NCI-H146 (cell line): Measurements from ENCODE around the gene TMEM253.

Experiments
- DNase-seq: peaks from one replicate; lab custom pipeline; 2025; lab: John Stamatoyannopoulos, UW

Gene TMEM253

DNA sequence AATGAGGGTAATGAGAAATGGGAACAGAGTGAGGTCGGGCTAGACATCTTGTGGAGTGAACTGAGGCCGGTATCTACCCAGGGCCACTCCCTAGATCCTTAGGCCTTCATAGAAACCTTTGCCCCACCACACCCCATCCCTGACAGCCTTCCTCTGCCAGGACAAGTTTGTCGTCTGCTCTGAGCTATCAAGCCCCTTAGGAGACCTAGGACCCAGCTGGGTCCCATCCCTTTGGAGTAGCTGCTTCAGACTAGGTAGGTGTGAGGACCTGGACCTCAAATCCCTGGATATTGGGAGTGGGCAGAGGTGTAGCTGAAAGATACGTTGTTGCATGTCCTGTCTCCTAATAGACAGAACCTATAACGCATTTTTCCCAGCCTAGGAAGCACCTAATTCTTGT lies at the start of gene TMEM253:
TSS of gene TMEM253 (plus strand) at position 136 of the 400 bp plus-strand sequence. CDS start 278 bp downstream, outside the sequence.
- DNase-seq: no peak

DNA sequence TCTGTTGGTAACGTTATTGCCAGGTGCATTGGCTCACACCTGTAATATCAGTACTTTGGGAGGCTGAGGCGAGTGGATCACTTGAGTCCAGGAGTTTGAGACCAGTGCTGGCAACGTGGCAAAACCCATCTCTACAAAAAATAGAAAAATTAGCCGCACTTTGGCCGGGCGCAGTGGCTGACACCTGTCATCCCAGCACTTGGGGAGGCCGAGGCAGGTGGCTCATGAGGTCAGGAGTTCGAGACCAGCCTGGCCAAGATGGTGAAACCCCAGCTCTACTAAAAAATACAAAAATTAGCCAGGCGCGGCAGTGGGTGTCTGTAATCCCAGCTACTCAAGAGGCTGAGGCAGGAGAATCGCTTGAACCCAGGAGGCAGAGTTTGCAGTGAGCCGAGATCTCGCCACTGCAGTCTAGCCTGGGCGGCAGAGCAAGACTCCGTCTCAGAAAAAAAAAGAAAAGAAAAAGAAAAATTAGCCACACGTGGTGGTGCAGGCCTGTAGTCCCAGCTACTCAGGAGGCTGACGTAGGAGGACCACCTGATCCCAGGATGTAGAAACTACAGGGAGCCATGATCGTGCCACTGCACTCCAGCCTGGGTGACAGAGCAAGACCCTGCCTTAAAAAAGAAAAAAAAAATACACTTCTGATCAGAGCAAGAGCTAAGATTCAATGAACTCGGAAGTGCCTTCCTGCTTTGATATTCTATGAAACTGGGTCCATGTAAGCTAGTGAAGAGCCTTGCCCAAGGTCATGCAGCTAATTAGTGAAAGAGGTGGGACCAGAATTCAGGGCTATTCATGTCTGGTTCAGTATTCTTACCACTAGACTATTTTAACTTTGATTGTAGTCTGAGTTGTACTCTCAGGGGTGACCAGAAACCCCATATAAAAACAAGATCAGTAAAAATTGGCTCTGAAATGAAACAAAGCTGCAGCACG lies 47.4 kb upstream of the TMEM253 start:
- DNase-seq: no peak

DNA sequence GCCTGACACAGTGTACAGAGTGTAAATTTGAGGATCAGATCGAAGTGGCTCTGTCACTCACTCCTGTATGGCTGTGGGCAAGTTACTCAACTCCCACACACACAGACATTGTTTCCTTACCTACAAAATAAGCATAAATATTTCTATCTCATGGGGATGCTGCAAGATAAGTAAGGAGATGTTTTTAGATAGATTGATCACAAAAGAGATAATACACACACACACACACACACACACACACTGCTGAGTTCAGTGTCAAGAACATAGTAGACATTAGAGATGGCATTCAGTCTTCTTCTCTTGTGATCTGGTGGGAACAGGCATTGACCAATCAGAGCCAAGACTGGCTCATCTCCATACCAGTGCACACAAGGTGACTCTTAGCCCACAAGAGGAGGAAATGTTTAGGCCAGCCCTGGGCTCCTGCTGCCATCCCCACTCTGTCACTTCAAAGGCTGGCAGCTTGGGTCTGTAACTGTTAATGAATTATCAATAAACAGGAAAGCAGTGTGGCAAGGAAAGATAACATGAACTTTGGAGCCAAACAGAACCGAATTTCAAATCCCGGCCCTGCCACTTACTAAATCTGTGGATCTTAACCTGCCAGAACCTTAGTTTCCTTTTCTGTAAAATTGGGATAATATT lies 46.6 kb upstream of the TMEM253 start:
- DNase-seq: no peak

DNA sequence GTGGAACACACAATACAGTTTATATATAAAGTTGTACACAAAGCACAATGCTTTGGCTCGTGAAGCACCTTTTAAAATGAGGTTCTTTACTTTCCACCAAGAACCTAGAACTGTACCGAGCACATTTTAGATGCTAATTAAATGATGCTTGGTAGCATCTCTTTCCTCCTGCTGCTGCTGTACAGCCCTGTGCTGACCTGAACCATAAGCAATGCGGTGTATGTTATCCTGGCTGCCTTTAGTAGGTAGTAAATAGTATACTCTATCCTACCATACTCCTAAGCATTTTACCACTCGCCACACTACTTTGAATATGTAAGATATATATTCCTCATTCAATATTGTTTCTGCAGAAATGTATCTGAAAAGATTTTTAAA lies 46.1 kb upstream of the TMEM253 start:
- DNase-seq: no peak

DNA sequence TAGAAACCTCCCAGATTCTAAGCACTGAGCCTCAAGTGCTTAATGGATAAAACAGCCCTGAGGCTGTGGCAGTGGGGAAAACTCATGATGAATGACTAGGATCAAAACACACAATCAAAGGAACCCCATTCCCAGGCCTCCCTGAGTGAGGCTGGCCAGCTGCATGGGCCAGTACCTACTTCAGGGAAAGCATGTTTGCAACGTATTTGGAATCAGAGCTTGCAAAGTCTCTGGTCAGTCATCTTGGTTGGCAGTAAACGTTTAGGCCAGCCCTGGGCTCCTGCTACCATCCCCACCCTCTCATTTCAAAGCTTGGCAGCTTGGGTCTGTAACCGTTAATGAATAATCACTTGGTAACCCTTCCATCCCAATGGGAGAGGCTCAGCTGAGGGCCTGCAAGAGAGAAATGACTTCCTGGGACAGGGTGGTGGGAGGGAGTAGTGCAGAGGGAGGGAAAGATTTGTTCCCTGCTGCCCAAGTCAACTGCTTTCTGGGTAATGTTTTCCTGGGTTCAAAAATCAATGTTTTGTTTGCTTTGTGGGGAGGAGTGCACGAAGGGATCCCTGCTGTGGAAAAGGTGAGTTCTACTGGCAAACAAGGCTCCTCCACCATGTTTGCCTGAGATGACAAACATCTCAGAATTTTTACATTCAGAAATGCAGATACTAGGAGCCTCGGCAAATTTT lies 45.3 kb upstream of the TMEM253 start:
- DNase-seq: no peak

DNA sequence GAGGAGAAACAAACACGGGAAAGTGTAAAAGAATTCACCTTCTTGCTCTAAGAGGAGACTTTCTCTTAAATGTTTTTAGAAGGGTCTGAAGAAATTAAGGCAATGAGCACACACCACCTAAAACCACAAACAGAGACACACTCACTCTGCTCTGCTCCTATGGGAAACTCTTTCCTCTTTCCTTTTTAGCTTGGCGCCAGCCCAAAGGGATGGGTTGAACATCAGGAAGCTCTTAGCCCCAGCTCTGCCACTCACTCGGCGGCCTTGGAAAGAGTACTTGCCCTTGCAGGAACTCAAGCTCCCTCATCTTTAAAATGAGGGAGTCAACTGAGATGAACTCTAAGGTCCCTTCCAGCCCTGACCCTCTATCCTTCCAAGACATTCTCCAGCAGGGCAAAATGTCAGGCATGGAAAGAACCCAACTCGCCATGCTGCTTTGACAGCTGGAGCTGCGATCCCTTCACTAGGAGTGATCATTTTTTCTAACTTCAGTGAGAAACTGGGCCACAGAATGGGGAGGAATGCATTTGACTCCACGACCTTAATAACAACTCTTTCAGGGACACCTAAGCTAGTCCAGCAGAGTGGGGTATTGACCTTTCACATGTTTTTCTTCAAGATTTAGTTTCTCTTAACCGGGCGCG lies 44.2 kb upstream of the TMEM253 start:
- DNase-seq: no peak

DNA sequence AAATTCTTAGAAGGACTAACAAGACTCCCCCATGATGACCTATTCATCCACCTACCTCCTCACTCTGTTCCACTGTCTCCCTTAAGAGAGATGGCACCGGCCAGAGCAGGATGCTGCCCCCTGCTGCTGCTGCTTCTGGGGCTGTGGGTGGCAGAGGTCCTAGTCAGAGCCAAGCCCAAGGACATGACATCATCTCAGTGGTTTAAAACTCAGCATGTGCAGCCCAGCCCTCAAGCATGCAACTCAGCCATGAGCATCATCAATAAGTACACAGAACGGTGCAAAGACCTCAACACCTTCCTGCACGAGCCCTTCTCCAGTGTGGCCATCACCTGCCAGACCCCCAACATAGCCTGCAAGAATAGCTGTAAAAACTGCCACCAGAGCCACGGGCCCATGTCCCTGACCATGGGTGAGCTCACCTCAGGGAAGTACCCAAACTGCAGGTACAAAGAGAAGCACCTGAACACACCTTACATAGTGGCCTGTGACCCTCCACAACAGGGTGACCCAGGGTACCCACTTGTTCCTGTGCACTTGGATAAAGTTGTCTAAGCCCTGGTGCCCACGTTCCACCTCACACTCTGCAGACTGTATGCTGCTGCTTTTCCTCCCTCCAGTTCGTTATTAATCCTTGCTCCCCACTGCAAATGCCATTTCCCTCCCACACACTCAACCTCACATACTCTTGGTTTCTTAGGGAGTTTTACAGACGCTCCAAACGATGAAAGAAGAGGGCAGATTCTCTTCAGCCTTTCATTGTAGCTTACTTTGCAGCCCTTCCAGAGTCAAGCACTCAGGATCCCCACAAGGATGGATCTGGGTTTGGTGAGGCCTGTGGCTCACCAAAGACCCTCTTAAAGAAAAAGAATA lies 42.8 kb upstream of the TMEM253 start, which contains the start of gene RNASE8:
TSS of gene RNASE8 (plus strand) at position 20 of the 873 bp plus-strand sequence. CDS start at position 91, 71 bp downstream.
- no peak for DNase-seq

DNA sequence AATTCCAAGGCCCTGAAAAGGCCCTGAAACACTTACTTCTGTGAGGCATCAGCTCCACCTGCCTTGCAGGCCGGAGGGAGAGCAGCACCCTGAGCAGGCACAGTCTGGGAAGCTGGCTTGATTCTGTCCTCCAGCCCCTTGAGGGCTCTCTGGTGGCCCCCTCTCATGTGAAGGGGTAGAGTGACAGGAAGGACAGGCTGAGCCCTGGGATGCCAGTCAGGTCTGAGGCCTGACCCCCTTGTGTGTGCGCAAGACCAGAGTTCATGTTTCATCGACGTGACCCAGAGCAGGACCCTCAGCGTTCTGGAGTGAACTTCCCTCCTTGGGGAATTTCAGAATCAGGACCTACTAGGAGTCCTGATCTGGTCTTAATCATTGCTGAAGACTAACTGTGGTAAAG lies 42.0 kb upstream of the TMEM253 start:
- DNase-seq: no peak

DNA sequence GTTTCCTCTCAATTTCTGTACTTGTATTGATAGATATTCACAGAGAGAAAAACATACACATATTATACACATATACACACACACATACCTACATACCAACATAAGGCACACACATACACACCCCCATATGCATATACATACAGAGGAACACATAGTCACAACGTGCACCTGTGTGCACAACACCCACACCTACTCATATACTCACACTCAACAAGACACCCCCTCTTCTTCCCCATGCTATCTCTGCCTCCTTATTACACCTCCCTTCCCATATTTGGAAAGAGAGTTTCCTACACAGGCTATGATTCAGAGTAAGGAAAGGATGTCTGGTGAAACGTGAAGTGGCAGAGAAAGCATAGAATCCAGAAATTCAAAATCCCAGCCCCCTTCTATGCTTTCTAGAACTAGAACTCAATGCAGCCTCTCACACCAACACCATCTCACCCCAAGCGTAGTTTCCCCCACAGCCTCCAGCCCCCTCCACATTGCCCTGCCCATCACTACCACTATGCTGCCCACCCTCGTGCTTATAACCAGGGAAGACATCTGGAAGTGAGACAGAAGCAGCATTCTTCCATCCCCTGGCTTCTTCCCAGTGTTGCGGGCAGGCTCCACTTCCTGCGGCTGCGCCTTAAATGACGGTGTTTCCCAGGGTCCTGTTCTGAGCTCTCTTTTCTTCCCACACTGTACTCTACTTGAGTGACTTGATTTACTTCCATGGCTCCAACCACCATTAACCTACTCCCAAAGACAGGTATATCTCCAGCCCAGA lies 40.8 kb upstream of the TMEM253 start:
- DNase-seq: no peak

DNA sequence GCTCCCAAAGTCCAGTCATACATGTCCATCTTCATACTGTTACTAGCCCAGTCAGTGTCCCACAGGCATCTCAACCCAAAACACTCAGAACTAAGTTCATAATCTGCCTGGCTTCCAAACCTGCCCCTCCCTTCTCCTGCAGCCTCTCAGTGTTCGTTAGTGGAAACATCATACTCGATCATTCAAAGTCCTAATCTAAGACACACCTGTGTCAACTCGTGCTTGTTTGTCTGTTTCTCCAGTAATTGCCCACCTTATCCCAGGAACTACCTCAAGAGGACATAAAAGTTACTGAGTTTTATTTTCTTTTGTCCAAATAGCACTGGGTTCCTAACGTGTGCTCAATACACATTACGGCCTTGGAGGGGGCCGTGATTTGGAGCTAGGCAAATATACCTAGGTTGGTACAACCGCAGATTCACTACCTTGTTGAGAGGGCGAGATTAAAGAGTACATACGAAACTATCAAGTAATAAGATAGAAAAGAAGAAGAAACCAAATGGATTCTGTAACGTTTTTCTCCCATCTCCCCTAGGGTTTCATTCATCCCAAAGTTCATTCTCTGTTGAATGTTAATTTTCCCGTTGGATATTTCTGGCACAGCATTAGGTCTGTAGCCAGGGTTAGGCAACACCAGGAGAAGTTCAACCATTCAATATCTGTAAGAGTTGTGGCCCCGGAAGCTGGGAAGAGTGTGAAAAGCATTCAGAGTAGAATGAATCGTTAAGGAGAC lies 40.1 kb upstream of the TMEM253 start:
- DNase-seq: no peak

DNA sequence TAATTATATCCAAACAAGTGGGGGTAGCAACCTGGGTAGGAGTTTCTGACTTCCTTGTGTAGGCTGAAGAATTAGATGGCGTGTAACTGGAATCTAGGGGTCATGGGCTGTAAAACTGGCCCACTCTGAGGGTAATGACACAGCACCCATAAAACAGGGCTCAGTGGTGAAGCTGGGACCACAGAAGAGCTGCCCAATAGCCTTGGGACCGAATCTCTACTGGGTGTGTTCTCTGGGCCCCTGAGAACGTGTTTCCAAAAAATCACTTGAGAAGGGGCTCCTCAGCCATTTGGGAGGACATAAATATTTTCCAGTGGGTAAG lies 39.6 kb upstream of the TMEM253 start:
- no peak for DNase-seq

DNA sequence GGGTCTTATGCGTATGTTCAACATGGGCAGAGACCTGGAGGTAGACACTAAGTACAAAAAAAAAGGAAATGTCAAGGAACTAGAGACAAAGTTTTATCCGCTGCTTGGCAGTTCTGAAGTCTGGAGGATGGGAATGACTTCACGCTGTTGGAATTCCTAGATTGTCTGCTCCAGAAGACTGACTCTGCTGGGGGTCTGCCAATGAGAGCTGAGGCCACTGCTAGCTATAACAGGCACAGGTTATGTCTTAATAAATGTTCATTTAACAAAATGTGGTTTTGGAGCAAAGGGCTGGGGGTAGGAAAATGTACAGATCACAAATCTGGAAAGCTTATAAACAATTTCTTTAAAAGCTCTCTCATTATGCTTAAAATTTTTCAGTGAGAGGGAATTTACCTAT lies 37.4 kb upstream of the TMEM253 start:
- no peak for DNase-seq

DNA sequence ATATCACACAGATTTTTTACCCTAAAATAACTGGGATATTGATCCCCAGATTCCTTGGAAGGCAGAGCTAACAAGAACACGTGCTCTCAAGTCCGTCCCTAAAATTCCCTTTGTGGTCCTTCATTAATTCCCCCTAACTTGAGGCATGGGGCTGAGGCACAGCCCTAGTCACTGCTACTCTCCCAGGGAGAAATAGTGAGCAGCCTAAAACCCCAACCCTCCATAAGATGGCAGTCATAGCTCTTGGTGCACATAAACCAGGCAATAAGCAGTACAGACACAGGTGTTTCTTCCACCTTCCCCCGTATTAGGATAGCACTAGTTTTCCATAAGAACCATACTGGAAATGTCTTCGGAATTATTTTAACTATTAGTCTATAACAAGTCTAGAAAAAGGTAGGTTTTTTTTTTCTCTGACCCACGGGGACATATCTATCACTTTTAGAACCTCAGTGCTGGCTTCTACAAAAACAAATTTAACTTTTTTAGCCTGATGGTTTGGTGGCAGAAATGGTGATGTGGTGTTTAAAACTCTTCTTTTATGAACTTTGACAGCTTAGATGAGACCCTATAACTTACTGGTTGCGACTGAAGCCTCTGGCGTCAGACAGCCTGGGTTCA lies 33.9 kb upstream of the TMEM253 start:
- peak; percentile 17 for DNase-seq

DNA sequence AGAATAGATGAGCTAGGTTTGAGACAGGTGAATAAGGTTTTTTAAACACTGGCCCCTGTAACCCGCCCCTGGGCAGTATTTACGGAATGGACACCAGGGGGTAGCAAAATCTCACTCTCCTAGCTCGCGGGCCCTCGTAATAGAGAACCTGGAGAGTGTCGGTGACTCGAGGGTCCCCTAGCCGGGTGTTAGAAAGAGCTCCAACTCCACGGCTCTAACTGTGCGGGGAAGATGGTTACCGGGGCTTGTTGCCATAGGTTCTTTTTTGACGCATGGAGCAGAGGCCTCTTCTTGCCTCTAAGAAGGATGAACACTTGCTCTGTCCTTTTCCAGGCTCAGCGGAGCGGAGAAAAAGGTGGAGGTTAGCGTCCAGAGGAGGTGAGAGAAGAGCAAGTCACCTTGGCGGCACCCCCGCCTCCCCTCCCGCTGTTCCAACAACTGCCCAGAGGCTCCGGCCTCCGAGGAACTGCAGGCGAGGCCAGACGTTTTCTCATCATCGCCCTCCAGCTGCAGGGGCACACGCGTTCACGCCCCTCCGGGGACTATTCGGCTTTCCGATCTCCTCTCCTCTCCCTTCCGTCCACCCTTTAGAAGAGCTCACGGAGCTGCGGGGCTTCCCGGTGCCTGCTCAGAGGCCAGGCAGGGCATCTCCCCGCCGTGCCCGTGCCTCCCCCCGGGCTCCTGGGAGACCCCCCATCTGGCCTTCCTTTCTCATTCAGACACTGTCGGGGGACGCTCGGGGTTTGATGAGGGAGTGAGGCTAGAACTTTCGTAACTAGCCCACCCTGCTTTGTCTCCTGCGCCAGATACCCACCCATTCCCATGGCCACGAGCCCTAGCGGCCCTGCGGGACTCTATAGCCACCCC lies 32.1 kb upstream of the TMEM253 start:
- DNase-seq: peak; percentile 63

DNA sequence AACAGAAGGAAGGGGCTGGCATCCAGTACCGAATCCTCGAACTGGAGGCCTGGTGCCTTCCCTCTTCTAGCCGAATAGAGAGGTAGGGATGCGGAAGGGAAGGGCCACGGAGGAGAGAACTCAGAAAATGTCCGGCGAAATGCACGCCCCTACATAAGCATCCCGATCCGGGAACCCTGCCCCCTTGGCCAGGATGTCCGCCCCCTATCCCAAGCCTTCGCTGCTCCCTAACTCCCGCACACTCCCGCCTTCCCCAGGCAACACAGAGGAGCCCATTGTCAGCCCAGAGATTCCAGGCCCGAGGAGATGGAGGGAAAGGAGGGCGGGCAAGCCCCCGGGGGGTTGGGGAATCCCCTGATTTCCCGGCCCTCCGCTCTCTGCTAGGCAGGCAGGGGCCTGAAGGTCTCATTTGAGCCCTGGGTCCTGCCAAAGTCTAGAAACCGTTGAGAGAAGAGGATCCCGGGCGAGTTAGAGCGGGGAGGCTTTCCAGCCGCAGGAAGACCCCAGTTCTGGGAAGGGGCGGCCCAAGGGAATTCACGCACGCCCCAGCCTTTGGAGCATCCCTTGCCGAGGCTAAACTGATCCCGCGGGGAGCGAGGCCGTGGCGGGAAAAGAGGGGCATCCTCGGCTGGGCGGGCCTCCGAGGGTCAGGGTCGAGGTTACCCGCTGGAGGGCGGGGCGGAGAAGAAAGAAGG lies 31.3 kb upstream of the TMEM253 start:
- DNase-seq: peak; percentile 50

DNA sequence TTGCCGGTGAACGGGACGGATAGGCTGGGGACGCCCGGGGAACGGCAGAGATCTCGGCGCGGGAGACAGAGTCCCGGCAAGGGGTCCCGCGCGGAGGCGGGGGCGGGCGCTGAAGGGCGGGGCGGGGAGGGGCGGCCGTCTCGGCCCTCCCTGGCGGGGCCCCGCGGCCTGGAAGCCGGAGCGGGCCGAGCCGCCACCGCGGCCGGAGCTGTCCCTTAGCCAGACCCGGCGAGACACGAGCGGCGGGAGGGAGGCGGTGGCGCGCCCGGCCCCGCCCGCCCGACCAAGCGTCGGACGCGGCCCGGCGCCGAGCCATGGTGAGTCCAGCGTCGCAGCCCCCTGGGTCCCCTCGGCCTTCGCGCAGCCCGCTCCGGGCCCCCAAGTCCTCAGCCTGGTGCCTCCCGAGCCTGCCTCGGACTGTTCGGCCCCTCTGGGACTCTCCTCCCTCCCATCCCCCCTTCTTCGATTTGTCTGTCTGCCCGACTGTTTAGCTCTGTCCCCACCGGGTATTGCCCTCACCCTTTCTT lies 30.7 kb upstream of the TMEM253 start, which contains the start of gene ARHGEF40:
TSS of gene ARHGEF40 (plus strand) at position 222 of the 527 bp plus-strand sequence. CDS start at position 315, 93 bp downstream.
- peak; percentile 51 for DNase-seq

DNA sequence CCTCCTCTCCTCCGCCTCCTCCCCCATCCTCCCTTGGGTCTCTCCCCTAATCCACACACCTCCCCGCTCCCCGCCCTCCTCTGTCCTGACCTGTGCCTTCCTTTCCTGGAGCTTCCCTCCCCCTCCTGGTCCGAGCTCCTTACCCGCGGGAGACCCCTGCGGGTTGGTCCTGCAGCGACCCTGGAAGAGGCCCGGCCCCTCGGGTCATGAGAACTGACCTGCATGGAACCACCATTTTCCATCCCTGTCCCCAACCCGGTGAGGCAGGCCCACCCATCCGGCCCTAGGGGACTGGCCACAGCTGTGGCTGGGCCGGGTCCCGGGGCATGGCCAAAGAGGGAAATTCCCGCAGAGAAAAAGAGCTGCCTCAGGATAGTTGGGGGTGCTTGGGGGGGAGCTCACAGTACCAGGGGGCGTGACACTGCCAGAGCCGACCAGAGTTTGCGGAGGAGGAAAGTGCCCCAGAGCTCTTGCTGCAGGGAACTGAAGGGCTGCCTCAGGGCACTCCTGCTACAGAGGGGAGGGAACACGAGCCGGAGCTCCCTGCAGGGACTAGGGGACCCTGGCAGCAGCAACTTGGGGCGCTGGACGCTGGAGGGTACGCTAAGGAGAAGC lies 30.1 kb upstream of the TMEM253 start:
- peak; percentile 40 for DNase-seq
